ENCODE data around the gene HECTD4.
A peak's percentile ranks its signal among the peaks of the same experiment; 100 is the strongest.

HECTD4 gene

DNA sequence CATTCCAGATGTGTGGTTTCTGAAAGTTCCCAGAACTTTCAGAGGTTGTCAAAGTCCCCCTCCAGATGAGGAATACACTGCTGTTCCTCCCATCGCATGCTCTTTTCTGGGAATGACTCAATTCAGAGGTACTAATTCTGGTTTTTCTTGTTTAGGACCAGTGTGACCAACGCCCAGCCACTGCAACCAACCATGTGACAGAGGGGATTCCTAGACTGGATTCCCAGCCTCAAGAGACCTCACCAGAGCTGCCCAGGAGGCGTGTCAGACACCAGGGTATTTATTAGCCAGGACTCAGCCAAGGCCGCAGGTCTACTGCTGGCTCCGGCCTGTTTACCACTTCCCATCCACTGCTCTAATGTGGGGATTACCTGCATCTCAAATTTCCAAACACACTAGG is 232.6 kb downstream of the HECTD4 start:
- no peak for DNase-seq
- no peak for TF ChIP-seq POLR2A (IDR thresholded peaks at IDR 0.05; ENCODE audit: low read length)
- no peak for TF ChIP-seq GATA1 (IDR thresholded peaks at IDR 0.05; ENCODE audit: low read depth, low read length)

DNA sequence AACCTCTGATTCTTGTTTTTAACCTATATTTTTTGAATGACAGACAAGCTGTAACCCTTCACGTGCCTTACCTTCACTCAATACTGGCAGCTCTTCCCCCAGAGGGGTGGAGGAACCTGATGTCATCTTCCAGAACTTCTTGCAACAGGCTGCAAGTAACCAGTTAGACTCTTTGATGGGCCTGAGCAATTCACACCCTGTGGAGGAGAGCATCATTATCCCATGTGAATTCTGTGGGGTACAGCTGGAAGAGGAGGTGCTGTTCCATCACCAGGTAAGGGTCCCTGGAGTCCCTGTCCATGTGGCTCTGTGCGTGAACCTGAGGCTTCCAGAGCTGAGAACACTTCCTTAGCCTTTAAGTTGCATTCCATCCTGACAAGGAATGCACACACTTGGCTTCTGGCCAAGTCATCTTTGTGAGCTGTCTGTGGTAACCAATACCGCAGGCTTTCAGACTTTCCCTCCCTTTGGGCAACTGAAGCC is 234.2 kb downstream of the HECTD4 start:
- peak in 1 of 2 experiments; percentile 60 for DNase-seq
- no peak for TF ChIP-seq GATA1 (IDR thresholded peaks at IDR 0.05; ENCODE audit: low read depth, low read length)
- no peak for TF ChIP-seq POLR2A (IDR thresholded peaks at IDR 0.05; ENCODE audit: low read length)

DNA sequence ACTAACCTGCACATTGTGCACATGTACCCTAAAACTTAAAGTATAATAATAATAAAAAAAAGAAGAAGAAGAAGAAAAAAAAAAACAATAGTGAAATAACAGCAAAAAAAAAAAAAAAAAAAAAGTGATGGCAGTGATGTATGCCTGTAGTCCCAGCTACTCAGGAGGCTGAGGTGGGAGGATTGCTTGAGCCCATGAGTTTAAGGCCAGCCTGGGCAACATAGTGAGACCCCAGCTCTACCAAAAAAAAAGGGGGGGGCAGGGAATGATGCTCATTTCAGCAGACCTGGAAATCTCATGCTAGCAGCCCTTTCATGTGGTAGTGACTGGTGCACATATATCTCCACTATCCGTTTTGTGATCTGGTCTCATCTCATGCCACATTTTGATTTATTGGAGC is 236.1 kb downstream of the HECTD4 start:
- no peak for DNase-seq
- no peak for TF ChIP-seq POLR2A (IDR thresholded peaks at IDR 0.05; ENCODE audit: low read length)
- no peak for TF ChIP-seq GATA1 (IDR thresholded peaks at IDR 0.05; ENCODE audit: low read depth, low read length)

DNA sequence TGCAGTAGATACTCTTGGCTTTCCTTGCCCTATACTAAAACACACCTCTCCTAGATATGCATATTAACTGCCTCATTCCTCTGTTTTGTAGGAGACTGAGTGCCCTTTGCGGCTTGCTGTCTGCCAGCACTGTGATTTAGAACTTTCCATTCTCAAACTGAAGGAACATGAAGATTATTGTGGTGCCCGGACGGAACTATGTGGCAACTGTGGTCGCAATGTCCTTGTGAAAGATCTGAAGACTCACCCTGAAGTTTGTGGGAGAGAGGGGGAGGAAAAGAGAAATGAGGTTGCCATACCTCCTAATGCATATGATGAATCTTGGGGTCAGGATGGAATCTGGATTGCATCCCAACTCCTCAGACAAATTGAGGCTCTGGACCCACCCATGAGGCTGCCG is 241.5 kb downstream of the HECTD4 start:
- TF ChIP-seq GATA1 (IDR thresholded peaks at IDR 0.05; ENCODE audit: low read depth, low read length) (no peak), POLR2A (IDR thresholded peaks at IDR 0.05; ENCODE audit: low read length) (no peak)

DNA sequence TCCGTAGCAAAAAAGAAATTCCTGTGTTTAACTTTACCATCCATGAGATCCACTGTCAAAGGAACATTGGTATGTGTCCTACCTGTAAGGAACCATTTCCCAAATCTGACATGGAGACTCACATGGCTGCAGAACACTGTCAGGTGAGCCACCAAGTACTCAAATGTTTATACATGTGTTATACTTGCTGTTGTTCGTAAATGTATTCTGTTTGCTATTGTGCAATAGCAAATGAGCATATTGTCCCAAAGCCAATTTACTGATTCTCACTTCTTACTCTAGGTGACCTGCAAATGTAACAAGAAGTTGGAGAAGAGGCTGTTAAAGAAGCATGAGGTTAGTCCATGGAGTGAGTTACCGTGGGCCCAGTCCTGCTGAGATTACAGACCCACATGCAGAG is 247.5 kb downstream of the HECTD4 start:
- TF ChIP-seq POLR2A (IDR thresholded peaks at IDR 0.05; ENCODE audit: low read length) (no peak), GATA1 (IDR thresholded peaks at IDR 0.05; ENCODE audit: low read depth, low read length) (no peak)
- no peak for DNase-seq

More for the DNA sequence above, 241.5 kb downstream of the HECTD4 start:
- no peak for DNase-seq

DNA sequence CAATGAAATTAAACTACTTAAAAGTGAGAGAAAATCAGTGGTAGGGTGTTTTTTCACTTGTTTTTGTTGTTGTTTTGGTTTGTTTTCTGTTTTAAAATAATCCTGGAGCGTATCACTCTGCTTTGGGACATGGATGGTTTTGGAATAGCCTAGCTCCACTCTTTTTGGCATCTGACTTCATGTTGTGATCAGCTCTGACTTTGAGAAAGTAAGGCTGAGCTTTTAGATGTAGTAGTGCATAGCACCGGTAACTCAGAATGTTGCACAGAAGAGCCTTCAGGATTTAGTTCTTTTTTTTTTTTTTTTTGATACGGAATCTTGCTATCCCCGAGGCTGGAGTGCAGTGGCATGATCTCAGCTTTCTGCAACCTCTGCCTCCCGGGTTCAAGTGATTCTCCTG is 248.8 kb downstream of the HECTD4 start:
- no peak for DNase-seq

DNA sequence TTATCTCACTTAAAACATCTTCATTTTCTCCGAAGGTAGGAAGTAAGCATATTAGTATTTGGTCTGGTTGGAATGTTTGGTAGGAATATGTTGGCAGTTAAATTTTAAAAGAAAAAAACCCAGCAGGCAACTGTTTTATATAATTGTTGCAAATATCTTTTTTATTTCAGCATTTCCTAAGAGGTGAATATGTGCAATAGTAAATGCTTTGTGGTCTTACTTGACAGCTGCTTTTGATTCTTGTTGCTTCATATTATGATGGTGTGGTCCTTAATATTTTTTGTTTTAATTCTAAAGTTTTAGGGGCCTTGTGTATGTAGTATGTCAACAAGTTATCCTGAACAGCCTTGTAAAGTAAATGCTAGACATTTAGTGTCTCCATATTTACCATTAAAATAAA is 250.5 kb downstream of the HECTD4 start:
- no peak for TF ChIP-seq GATA1 (IDR thresholded peaks at IDR 0.05; ENCODE audit: low read depth, low read length)
- TF ChIP-seq POLR2A (IDR thresholded peaks at IDR 0.05; ENCODE audit: low read length) = no peak
- no peak for DNase-seq

More for the DNA sequence above, 248.8 kb downstream of the HECTD4 start:
- TF ChIP-seq POLR2A (IDR thresholded peaks at IDR 0.05; ENCODE audit: low read length) = no peak
- TF ChIP-seq GATA1 (IDR thresholded peaks at IDR 0.05; ENCODE audit: low read depth, low read length) = no peak

DNA sequence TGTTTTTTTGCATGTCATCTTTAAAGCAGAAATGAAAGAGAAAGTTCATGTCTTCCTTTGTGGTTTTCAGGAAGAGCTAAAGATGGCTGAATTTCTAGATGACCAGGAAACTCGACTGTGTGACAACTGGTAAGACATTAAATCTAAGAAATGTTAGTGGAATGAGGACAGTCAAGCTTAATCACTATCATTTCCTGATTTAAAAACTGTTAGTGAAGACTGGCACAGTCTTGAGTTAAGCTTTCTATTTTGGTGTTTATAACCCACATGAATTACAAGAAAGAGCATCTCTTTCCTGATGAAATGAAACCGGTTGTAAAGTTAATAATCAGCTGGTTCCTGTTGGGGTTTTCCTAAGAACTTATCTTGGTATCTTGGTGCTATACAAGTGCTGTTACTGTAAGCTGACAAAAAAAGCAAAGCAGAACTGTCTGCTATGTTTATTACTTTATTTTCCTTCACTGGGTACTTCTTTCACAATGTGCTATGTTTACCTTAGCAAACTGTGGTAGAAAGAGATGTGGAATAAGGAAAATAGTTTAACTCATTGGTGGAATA is 251.7 kb downstream of the HECTD4 start:
- TF ChIP-seq POLR2A (IDR thresholded peaks at IDR 0.05; ENCODE audit: low read length) (no peak), GATA1 (IDR thresholded peaks at IDR 0.05; ENCODE audit: low read depth, low read length) (no peak)
- peak; percentile 31 to 57 for DNase-seq

DNA sequence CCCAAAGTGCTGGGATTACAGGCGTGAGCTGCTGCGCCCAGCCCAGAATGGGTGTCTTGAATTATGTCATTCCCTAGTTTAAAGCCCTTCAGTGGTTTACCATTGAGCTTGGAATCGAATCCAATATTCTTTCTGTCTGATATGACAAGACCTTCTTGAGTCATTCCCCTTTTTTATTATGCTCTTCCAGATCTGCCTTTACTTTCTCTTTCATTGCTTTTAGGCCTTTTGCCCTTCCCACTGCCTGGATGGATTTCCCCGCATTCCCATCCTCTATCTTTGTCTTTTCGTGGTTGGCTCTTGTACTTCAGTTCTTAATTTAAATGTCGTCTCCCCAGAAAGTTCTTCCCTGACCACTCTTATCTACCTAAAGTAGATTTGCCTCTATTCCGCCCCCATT is 255.3 kb downstream of the HECTD4 start:
- no peak for DNase-seq
- no peak for TF ChIP-seq POLR2A (IDR thresholded peaks at IDR 0.05; ENCODE audit: low read length)
- no peak for TF ChIP-seq GATA1 (IDR thresholded peaks at IDR 0.05; ENCODE audit: low read depth, low read length)

DNA sequence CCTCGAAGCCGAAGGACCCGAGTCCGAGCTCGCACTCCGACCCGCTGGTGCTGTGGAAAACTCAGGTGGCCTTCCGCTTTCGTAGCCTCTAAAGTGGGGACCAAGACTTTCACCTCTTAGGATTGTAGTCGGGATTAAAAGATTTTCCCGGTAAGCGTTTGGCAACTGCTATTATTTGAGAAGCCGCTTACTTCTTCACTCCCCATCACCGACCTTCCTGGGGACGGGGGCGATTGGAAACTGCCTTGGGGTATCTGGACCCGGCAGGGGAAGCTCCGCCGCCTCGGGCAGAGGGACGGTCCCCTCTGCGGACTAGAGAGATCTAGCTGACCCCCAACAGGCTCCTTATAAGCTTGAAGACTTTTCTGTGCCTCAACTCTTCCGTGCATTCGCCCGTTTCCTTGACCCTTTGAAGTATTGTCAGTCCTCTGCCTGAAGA is 256.2 kb downstream of the HECTD4 start:
- no peak for TF ChIP-seq POLR2A (IDR thresholded peaks at IDR 0.05; ENCODE audit: low read length)
- no peak for TF ChIP-seq GATA1 (IDR thresholded peaks at IDR 0.05; ENCODE audit: low read depth, low read length)
- no peak for DNase-seq

DNA sequence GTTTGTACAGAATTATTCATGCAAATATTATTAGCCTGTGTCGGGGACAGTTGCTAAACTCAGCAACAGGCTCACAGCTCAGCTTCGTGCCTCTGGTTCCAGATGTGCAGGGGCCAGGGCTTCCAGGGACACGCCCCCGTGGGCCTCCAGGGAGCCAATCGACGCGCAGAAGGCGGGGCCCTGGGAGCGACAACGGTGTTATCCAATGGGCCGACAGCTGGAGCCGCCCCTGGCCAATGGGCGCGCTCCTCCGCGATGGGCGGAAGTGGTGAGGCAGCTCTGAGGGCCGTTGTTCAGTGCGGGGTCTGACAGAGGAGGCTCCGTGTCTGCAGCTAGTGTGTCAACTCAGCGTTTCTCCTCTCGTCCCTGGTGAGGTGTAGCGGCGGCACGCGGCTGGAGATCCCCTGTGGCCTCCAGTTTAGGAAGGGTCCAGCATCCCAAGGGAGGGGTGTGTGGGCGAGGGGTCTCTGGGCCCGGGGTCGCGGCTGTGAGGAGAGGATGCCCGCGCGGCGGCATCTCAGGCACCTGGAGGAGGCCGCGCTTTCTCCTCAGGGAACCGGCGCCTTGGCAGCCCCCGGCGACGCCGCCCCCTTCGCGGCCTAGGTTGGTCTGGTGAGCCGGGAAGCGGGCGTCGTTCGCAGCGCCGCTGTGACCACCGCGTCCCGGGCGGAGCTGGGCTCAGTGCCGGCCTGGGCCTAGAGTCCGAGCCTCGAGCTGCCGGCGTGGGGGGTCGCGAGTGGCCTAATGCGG is 256.8 kb downstream of the HECTD4 start, which contains the start of gene TRAFD1:
TRAFD1 (plus strand) TSS at position 311 of the 750 bp plus-strand sequence. CDS start 4,963 bp downstream, outside the sequence.
- TF ChIP-seq POLR2A (IDR thresholded peaks at IDR 0.05; ENCODE audit: low read length) (peak; percentile 96), GATA1 (IDR thresholded peaks at IDR 0.05; ENCODE audit: low read depth, low read length) (no peak)
- DNase-seq = peak; percentile 98 to 99

DNA sequence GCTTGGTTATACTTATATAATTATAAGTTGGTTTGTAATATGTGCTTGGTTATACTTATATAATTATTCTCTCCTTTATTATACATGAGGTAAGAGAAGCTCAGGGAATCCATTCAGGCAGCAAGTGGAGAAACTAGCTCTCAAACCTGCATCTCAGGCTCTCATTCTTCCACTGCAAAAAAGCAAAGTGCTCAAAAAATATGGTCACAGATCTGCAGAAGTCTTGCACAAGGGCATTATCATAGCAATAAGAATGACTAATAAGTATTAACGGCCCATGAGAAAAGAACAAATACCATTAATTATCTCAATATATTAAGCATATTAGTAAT is 257.3 kb downstream of the HECTD4 start:
- TF ChIP-seq GATA1 (IDR thresholded peaks at IDR 0.05; ENCODE audit: low read depth, low read length) = no peak
- no peak for TF ChIP-seq POLR2A (IDR thresholded peaks at IDR 0.05; ENCODE audit: low read length)
- no peak for DNase-seq

DNA sequence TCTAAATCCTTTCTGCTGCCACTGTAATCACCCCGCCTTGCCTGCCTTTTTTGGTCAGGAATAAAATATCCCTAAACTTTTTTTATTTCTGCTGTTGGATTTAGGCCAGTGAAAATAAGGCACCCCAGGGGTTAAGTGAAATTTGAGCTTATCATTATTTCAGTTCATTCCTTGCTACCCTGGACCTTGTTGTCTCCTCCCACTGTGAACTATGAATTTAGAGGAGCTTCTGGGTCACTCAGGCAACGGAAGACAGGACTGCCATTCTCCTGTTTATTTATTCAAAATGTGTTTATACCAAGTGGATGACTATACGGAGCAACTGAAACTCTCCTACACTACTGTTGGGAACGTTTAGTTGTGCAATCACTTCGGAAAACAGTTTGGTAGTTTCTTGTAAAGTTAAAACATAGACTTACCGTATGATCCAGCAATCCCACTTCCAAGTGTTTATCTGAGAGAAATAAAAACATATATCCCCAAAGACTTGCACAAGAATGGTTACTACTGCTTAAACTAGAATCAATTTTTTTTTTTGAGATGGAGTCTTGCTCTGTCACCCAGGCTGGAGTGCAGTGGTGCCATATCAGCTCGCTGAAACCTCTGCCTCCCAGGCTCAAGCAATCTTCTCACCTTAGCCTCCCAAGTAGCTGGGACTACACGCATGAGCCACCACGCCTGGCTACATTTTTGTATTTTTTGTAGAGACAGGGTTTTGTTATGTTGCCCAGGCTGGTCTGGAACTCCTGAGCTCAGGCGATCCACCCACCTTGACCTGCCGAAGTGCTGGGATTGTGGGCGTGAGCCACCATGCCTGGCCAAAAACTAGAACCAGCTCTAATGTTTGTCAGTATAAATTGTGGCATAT is 259.2 kb downstream of the HECTD4 start:
- TF ChIP-seq POLR2A (IDR thresholded peaks at IDR 0.05; ENCODE audit: low read length) (no peak), GATA1 (IDR thresholded peaks at IDR 0.05; ENCODE audit: low read depth, low read length) (no peak)
- DNase-seq = no peak

Measured in erythroblast (primary cell).